Measurements from ENCODE around the gene TRIM59.

TRIM59 gene

GRCh38 chr3:160402221-160403027 lies 47.2 kb downstream of the TRIM59 start:
- DNase-seq = no peak

- peak; percentile 44 for DNase-seq
Measured at GRCh38 chr3:160401291-160402095, 48.1 kb downstream of the TRIM59 start.

DNA sequence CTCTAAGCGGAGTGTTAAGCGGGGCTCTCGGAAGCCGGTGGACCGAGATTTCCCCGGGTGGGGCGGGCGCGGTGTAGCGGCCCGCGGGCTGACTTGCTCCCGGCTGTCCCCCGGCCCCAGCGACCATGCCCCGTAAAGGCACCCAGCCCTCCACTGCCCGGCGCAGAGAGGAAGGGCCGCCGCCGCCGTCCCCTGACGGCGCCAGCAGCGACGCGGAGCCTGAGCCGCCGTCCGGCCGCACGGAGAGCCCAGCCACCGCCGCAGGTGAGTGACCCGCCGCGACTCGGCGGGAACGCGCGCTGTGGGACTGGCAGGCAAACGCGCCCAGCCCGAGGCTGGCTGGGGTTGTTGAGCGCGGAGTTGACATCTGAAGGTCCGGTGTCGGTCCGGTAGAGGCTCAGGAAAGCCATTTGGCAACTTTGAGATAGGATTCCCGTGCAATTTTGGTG lies 48.9 kb downstream of the TRIM59 start:
- no peak for DNase-seq

DNA sequence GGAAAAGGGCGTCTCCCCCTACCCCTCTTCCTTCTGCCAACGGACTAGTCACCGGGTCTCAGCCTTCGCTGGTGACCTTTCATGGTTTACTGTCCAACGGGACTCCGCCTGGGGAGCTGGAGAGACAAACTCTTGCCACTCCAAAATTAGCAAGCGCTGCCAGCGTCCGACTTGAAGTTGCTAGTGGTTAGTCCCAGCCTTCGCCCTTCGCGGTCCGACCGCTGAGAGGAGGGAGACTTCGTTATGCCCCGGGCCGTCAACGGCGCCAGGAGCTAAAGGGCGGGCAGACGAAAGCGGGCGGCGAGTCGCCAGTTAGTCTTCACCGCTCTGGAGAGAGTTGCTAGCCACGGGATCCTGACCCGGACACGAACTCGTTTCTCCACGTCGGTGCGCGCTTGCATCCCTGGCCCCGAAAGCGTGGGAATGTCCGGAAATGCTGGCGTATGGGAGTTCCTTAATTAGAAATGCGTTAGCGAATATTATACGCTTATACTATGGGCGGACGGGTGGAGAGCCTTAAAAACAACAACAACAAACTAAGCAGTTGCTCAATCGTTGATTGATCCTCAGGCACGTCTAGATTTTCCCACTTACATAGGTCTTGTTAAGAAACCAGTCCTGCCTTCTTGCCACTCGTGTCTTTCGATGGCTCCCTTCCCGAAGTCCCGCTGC lies 49.4 kb downstream of the TRIM59 start:
- peak; percentile 41 for DNase-seq

DNA sequence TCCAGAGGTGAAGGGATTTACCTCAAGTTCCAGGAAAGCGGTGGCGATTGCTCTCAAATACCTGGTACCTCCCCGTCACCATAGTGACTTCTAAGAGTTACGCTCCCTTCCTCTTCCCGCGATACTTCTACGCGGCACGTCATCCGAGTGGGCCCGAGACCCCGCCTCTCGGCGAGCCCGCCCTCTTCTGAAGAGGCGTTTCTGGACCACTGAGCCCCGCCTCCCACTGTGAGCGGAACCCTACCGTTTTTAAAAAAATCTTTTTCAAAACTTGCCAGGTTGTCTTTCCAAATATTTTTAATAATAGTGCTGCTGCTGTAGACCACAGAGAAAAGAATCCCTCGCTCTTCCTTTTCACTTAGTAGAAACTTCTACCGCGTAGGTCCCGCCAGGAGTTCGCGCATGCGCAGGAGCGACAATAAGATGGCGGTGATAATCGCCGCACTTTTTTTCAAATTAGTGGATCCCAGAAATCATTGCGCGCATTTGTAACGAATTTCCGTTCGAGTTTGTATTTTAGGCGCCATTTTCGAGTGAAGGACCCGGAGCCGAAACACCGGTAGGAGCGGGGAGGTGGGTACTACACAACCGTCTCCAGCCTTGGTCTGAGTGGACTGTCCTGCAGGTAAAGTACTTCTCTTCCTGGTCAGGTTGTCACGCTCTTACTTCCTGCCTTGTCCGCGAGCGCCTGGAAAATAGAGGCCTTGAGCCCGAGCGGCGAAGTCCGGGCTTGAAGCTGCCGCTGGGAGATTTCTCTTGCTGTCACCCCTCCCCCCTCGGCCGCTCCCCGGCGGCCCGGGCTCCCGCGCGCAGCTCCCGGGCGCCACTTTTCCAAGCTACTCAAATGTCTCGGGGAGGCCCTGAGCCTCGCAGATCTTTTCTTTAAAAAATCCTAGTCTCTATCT lies 50.2 kb downstream of the TRIM59 start, which contains the start of the genes IFT80 and SMC4:
TSS of gene IFT80 (minus strand) at position 101 of the 905 bp plus-strand sequence. CDS start 14,625 bp downstream, outside the sequence.
TSS of gene SMC4 (plus strand) at position 526 of the 905 bp plus-strand sequence. CDS start 1,177 bp downstream, outside the sequence.
- DNase-seq = peak; percentile 93

DNA sequence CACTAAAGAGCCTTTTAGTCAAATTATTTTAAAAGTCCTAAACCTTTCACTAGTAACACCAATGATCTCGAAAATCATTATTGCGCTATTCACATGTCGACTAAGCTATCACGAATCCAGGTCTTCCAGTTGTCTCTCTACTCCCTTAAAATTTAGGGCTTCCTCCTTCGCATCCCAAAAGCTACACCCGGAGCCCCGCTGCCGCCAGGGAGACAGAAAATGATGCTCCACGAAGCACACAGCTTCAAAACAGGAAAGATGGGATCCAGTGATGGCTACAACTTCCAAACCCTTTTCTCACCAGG lies 50.8 kb downstream of the TRIM59 start:
- DNase-seq = no peak

DNA sequence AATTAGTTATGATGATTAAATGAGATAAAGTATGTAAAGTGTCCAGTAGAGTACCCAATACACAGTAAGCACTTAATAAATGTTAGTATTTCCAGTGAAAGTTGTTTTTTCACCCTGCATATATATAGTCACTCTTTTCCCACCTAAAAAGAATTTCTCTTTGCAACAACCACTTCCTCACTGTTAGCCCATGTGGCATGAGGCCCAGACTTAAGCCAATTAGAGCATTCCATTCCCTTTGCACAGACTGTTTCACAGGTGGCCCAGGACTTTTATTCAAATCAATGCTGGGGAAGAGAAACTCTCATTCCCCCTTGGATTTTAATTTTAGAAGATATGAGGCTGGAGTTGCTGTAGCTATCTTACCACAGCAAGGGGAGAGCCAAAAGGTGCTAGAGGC lies 54.3 kb downstream of the TRIM59 start:
- peak; percentile 37 for DNase-seq

- DNase-seq = no peak
Measured at GRCh38 chr3:160394009-160394392, 55.6 kb downstream of the TRIM59 start.

GRCh38 chr3:160393346-160394008 lies 56.1 kb downstream of the TRIM59 start:
- peak; percentile 23 for DNase-seq

DNA sequence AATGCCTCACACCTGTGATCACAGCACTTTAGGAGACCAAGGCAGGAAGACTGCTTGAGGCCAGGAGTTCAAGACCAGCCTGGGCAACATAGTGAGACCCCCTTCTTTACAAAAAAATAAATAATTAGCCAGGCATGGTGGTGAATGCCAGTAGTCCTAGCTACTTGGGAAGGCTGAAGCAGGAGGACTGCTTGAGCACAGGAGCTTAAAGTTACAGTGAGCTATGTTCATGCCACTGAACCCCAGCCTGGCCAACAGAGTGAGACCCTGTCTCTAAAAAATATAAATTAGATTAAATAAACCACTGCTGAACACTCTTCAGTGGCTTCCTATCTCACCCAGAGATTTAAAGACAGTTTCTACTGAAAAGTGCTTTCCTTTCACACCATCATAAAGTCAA lies 56.8 kb downstream of the TRIM59 start:
- DNase-seq = no peak

DNA sequence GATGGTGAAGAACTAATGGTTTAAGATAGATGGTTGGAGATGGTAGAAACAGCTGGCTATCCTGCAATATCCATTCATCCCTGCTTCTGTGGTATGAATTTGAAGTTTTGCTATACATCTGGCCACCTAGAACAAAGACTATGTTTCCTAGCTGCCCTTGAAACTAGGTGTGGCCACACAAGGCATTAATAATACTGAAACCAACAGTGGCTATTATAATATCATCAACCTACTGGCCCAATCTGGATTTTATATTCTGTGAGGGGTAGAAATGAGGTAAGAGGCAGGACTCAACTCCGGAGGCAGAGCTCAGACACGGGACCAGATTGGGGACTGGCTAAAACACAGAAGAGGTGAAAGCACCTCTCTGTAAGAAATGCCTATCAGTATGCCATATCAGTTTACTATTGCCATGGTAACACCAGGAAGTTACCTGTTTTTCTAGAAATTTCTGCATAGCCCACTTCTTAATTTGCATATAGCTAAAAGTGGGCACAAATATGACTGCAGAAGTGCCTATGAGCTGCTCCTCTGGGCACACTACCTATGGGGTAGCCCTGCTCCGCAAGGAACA lies 58.9 kb downstream of the TRIM59 start:
- DNase-seq = no peak

Measured in MV-4-11 (cell line).